GM12873 (cell line): ENCODE data around the gene CENPN.

Experiments
- TF ChIP-seq, protein P1 (sequence below): IDR thresholded peaks from 2 replicates; pipeline ENCODE4 v1.5.1; 2012; ENCODE audit warnings: low read depth, mild to moderate bottlenecking, moderate library complexity, low read length, control low read depth; ENCODE audit not compliant: insufficient read depth; ENCODE audit errors: missing control alignments

CENPN gene

GRCh38 chr16:81006211-81006812 lies 702 bp upstream of the CENPN start:
- TF ChIP-seq, protein P1, sequence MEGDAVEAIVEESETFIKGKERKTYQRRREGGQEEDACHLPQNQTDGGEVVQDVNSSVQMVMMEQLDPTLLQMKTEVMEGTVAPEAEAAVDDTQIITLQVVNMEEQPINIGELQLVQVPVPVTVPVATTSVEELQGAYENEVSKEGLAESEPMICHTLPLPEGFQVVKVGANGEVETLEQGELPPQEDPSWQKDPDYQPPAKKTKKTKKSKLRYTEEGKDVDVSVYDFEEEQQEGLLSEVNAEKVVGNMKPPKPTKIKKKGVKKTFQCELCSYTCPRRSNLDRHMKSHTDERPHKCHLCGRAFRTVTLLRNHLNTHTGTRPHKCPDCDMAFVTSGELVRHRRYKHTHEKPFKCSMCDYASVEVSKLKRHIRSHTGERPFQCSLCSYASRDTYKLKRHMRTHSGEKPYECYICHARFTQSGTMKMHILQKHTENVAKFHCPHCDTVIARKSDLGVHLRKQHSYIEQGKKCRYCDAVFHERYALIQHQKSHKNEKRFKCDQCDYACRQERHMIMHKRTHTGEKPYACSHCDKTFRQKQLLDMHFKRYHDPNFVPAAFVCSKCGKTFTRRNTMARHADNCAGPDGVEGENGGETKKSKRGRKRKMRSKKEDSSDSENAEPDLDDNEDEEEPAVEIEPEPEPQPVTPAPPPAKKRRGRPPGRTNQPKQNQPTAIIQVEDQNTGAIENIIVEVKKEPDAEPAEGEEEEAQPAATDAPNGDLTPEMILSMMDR = no peak

DNA sequence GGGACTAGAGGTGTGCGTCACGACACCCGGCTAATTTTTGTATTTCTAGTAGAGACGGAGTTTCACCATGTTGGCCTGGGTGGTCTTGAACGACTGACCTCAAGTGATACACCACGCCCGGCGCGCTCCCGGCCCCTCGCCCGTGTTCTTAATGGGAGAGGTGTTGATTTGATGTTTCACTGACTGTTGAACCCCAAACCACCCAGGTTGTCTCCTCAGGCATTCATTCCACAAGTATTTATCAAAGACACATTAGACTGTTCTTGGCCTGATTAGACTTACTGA lies 1.4 kb downstream of the CENPN start:
- TF ChIP-seq, protein P1 = no peak

GRCh38 chr16:81012974-81013373 lies 6.0 kb downstream of the CENPN start:
- TF ChIP-seq, protein P1 = no peak

DNA sequence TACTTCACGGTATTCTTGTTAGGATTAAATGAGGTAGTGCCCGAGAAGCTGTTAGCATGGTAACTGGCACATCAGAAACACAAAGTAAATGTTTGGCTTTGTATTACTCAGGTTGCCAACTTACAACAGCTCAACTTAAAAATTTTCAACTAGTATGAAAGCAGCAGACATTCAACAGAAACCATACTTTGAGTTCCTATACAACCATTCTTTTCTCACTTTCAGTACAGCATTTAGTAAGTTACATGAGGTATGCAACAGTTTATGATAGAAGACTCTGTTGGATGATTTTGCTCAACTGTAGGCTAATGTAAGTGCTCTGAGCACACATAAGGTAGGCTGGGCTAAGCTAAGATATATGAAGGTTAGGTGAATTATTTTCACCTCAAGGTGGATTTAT lies 7.7 kb downstream of the CENPN start:
- TF ChIP-seq, protein P1 = no peak

DNA sequence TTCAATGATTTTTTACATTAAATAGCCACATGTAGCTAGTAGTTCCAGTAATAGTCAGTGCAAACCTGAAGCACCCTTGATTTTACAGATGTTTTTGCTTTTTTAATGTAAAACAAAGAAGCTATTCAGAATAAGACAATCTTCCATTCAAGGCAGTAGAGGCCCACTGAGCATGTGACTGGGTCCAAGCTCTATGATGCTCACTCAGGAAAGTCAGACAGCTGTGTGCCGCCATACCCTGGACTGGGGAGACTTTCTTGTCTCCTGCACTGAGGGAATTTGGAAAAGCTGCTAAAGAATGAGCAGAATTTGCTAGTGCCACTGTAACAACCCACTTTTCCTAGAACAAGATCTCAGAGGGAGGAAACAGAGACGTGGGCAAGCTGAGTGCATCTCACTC lies 11.5 kb downstream of the CENPN start:
- TF ChIP-seq, protein P1 = no peak

DNA sequence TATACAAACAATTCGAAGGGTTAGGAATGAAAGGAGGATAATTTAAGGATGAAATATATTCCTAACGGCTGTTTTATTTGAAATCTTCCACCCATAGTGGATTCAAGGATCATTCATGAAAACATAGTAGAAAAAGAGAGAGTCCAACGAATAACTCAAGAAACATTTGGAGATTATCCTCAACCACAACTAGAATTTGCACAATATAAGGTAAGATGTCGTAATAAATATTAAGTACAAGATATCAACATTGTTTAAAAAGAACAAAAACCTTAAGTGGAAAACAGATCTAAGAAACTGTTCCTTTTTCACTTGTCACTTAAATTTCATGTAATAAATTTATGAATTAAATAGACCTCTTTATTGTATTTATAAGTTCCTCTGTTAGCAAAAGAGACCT lies 19.4 kb downstream of the CENPN start:
- TF ChIP-seq, protein P1 = no peak

- TF ChIP-seq, protein P1 = no peak
These were observed 23.1 kb downstream of the CENPN start for GRCh38 chr16:81029930-81030604.
